Subcutaneous abdominal adipose tissue (tissue), 5 donors: ENCODE data around the gene TRAPPC3L.

Source experiments
- H3K27ac ChIP-seq: one replicate; pipeline ENCODE4 v1.7.0; 2013; ENCODE audit warnings: low read depth, mild to moderate bottlenecking, inconsistent platforms, low read length, moderate library complexity
- H3K27me3 ChIP-seq, 5 donors: one replicate each; pipeline ENCODE4 v1.7.0; 2013; ENCODE audit warnings: low read length in 5 of 5, inconsistent platforms in 1 of 5; ENCODE audit not compliant: control insufficient read depth in 5 of 5, insufficient read depth in 4 of 5
- H3K36me3 ChIP-seq, 5 donors: one replicate each; pipeline ENCODE4 v1.7.0; 2013; ENCODE audit warnings: low read length in 5 of 5; ENCODE audit not compliant: control insufficient read depth in 5 of 5, insufficient read depth in 5 of 5
- H3K4me1 ChIP-seq, 5 donors: one replicate each; pipeline ENCODE4 v1.7.0; 2013; ENCODE audit warnings: low read length in 5 of 5, mild to moderate bottlenecking in 3 of 5, moderate library complexity in 1 of 5; ENCODE audit not compliant: control insufficient read depth in 5 of 5, insufficient read depth in 5 of 5
- H3K4me3 ChIP-seq, 5 donors: one replicate each; pipeline ENCODE4 v1.7.0; 2013; ENCODE audit warnings: low read length in 5 of 5, low read depth in 1 of 5
- H3K9ac ChIP-seq, 5 donors: one replicate each; pipeline ENCODE4 v1.7.0; 2013; ENCODE audit warnings: low read length in 5 of 5, mild to moderate bottlenecking in 4 of 5, moderate library complexity in 3 of 5
- H3K9me3 ChIP-seq, 5 donors: one replicate each; pipeline ENCODE4 v1.7.0; 2013; ENCODE audit warnings: low read length in 5 of 5; ENCODE audit not compliant: control insufficient read depth in 5 of 5
- donor health status: healthy.
- donor health status: healthy.
- donor health status: healthy.
- donor health status: healthy.
- donor health status: healthy.

The TRAPPC3L gene

GRCh38 chr6:116522896-116523295, 22.6 kb downstream of the TRAPPC3L start:
- Histone ChIP-seq H3K4me1 (peaks cover 0 to 31% (median 13%) of the 10 kb centered on the region in 5 donors), H3K4me3 (no peak overlapping the region), H3K36me3 (no peaks in the 10 kb centered on the region), H3K9ac (no peak overlapping the region), H3K27ac (no peak overlapping the region), H3K27me3 (no peaks in the 10 kb centered on the region), H3K9me3 (no peaks in the 10 kb centered on the region)

- Histone ChIP-seq H3K9me3 (no peaks in the 10 kb centered on the region), H3K27ac (no peak overlapping the region), H3K4me1 (peaks cover 0 to 15% (median 6%) of the 10 kb centered on the region in 5 donors), H3K36me3 (peaks cover 5 to 15% (median 8%) of the 10 kb centered on the region in 5 donors), H3K4me3 (no peak overlapping the region), H3K9ac (no peak overlapping the region), H3K27me3 (no peaks in the 10 kb centered on the region)
Measured at GRCh38 chr6:116518621-116519368, 26.7 kb downstream of the TRAPPC3L start.

- peaks cover 0 to 35% (median 27%) of the 10 kb centered on the region in 5 donors for H3K4me1 ChIP-seq
- peaks cover 5 to 15% (median 8%) of the 10 kb centered on the region in 5 donors for H3K36me3 ChIP-seq
- no peak overlapping the region for H3K27ac ChIP-seq
- no peaks in the 10 kb centered on the region for H3K9me3 ChIP-seq
- H3K4me3 ChIP-seq: no peak overlapping the region
- no peaks in the 10 kb centered on the region for H3K27me3 ChIP-seq
- no peak overlapping the region for H3K9ac ChIP-seq
Measured at GRCh38 chr6:116515141-116515540, 30.3 kb downstream of the TRAPPC3L start.

- peak overlapping the region in 4 of 5 donors; percentile 28 to 78 (median 76) for H3K4me3 ChIP-seq
- no peaks in the 10 kb centered on the region for H3K9me3 ChIP-seq
- no peaks in the 10 kb centered on the region for H3K27me3 ChIP-seq
- H3K27ac ChIP-seq: no peak overlapping the region
- peaks cover 0 to 33% (median 27%) of the 10 kb centered on the region in 5 donors for H3K4me1 ChIP-seq
- H3K9ac ChIP-seq: no peak overlapping the region
- peaks cover 5 to 15% (median 8%) of the 10 kb centered on the region in 5 donors for H3K36me3 ChIP-seq
Measured at GRCh38 chr6:116514111-116514510, 31.4 kb downstream of the TRAPPC3L start.

- Histone ChIP-seq H3K36me3 (peaks cover 5 to 15% (median 8%) of the 10 kb centered on the region in 5 donors), H3K4me3 (peak overlapping the region in 4 of 5 donors; percentile 69 to 78 (median 76)), H3K4me1 (peaks cover 0 to 32% (median 20%) of the 10 kb centered on the region in 5 donors), H3K9me3 (no peaks in the 10 kb centered on the region), H3K27me3 (no peaks in the 10 kb centered on the region), H3K27ac (peak overlapping the region; percentile 4), H3K9ac (peak overlapping the region in 4 of 5 donors; percentile 66 to 88 (median 80))
Measured at GRCh38 chr6:116513224-116513875, 32.1 kb downstream of the TRAPPC3L start.

- peak overlapping the region in 4 of 5 donors; percentile 66 to 88 (median 80) for H3K9ac ChIP-seq
Measured at GRCh38 chr6:116512734-116513133, 32.8 kb downstream of the TRAPPC3L start.

GRCh38 chr6:116512111-116512559, 33.3 kb downstream of the TRAPPC3L start:
- Histone ChIP-seq H3K4me1 (peaks cover 0 to 32% (median 20%) of the 10 kb centered on the region in 5 donors), H3K36me3 (peaks cover 5 to 13% (median 8%) of the 10 kb centered on the region in 5 donors), H3K4me3 (peak overlapping the region; percentile 69 to 78 (median 74)), H3K9me3 (no peaks in the 10 kb centered on the region), H3K9ac (peak overlapping the region; percentile 66 to 88 (median 81)), H3K27ac (peak overlapping the region; percentile 87), H3K27me3 (no peaks in the 10 kb centered on the region)

More at GRCh38 chr6:116512734-116513133, 32.8 kb downstream of the TRAPPC3L start:
- peaks cover 0 to 32% (median 20%) of the 10 kb centered on the region in 5 donors for H3K4me1 ChIP-seq
- H3K27ac ChIP-seq: peak overlapping the region; percentile 87
- peaks cover 5 to 15% (median 8%) of the 10 kb centered on the region in 5 donors for H3K36me3 ChIP-seq
- H3K9me3 ChIP-seq: no peaks in the 10 kb centered on the region
- peak overlapping the region; percentile 69 to 78 (median 74) for H3K4me3 ChIP-seq
- H3K27me3 ChIP-seq: no peaks in the 10 kb centered on the region

GRCh38 chr6:116511424-116512110, 33.9 kb downstream of the TRAPPC3L start, which contains the start of gene CALHM5:
Gene CALHM5 (plus strand): TSS chr6:116511639. CDS start chr6:116511697, 58 bp downstream.
- Histone ChIP-seq H3K27me3 (no peaks in the 10 kb centered on the region), H3K4me3 (peak within 1 kb of the TSS; percentile 69 to 78 (median 74)), H3K4me1 (peaks cover 0 to 32% (median 20%) of the 10 kb centered on the region in 5 donors), H3K27ac (peak within 1 kb of the TSS; percentile 87), H3K36me3 (peaks cover 5 to 10% (median 8%) of the 10 kb centered on the region in 5 donors), H3K9ac (peak within 1 kb of the TSS; percentile 66 to 88 (median 81)), H3K9me3 (no peaks in the 10 kb centered on the region)

GRCh38 chr6:116508527-116508926, 37.0 kb downstream of the TRAPPC3L start:
- Histone ChIP-seq H3K4me1 (peaks cover 0 to 25% (median 17%) of the 10 kb centered on the region in 5 donors), H3K27me3 (no peaks in the 10 kb centered on the region), H3K9ac (no peak overlapping the region), H3K27ac (no peak overlapping the region), H3K9me3 (no peaks in the 10 kb centered on the region), H3K4me3 (no peak overlapping the region), H3K36me3 (no peaks in the 10 kb centered on the region)
